Measurements from ENCODE around the gene SLC24A4.
"Not testable (repeated sequence)": the region's sequence is repeated elsewhere in the genome, so short reads cannot be mapped to it uniquely, and the experiment has no call there.

The SLC24A4 gene

DNA sequence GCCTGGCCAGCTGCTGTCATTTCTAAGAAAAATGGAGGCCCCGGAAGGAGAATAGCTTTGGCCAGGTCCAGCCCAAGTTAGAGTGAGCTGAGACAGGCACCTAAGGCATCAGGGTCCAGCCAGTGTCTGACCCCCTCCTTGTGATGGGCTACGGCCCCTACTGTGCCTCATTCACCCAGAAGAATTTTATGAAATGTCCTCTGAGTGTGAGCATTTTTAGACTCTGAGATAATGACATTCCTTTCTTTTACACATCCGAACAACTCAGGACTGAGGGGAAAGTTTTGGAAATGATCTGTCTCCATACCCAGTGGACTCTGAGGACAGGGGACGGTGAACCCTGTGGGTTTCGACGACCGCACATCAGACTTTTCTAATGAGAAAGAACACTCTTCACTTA lies 50.4 kb downstream of the SLC24A4 start:
- no peak for DNase-seq

GRCh38 chr14:92380131-92380530 lies 57.2 kb downstream of the SLC24A4 start:
- no peak for DNase-seq

GRCh38 chr14:92380582-92380981 lies 57.6 kb downstream of the SLC24A4 start:
- no peak for DNase-seq

GRCh38 chr14:92382677-92383076 lies 59.7 kb downstream of the SLC24A4 start:
- DNase-seq, result peak; percentile 13

GRCh38 chr14:92383805-92384204 lies 60.8 kb downstream of the SLC24A4 start:
- no peak for DNase-seq

GRCh38 chr14:92384461-92385133 lies 61.6 kb downstream of the SLC24A4 start:
- DNase-seq, result no peak

- no peak for DNase-seq
Measured at GRCh38 chr14:92385561-92385960, 62.6 kb downstream of the SLC24A4 start.

GRCh38 chr14:92386165-92386564 lies 63.2 kb downstream of the SLC24A4 start:
- DNase-seq, result no peak

- DNase-seq, result no peak
Measured at GRCh38 chr14:92386637-92387036, 63.7 kb downstream of the SLC24A4 start.

DNA sequence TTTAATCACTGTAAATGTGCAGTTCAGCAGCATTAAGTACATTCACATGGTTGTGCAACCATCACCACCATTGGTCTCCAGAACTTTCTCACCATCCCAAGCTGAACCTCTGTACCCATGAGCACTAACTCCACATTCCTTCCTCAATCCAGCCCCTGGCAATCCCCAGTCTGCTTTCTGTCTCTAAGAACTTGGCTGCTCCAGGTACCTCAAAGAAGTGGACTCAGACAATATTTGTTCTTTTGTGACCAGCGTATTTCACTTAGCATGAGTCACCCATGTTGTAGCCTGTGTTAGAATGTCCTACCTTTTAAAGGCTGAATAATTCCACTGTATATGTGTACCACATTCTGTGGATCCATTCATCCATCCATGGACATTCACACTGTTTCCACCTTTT lies 64.6 kb downstream of the SLC24A4 start:
- DNase-seq, result no peak

DNA sequence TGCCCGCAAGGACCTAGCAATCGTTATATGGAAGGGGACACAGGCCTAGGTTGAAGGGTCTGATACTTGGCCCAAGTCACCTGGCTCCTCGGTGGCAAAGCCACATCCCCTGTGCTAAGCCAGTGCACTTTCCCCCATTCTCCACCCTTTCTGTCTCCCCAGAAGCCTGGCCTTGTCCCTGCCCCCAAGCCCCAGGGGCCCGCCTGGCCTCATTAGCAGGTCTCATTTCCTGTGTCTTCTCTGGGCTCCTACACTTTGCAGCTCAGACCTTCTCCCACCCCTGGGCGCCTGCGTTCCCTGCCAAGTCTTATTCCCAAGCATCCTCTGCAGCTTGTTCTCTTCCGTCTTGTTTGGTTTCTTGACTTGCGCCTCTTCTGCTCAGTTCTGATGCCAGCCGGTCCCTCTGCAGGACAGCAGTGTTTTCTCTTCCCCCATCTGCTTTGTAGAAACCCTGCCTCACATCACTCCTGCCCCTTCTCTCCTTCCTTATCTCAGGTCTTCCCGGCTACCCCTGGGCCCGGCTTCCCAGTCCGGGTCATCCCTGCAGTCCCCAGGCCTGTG lies 66.7 kb downstream of the SLC24A4 start:
- DNase-seq, result no peak

GRCh38 chr14:92391726-92392125 lies 68.8 kb downstream of the SLC24A4 start:
- DNase-seq, result no peak

- no peak for DNase-seq
Measured at GRCh38 chr14:92392711-92393110, 69.7 kb downstream of the SLC24A4 start.

DNA sequence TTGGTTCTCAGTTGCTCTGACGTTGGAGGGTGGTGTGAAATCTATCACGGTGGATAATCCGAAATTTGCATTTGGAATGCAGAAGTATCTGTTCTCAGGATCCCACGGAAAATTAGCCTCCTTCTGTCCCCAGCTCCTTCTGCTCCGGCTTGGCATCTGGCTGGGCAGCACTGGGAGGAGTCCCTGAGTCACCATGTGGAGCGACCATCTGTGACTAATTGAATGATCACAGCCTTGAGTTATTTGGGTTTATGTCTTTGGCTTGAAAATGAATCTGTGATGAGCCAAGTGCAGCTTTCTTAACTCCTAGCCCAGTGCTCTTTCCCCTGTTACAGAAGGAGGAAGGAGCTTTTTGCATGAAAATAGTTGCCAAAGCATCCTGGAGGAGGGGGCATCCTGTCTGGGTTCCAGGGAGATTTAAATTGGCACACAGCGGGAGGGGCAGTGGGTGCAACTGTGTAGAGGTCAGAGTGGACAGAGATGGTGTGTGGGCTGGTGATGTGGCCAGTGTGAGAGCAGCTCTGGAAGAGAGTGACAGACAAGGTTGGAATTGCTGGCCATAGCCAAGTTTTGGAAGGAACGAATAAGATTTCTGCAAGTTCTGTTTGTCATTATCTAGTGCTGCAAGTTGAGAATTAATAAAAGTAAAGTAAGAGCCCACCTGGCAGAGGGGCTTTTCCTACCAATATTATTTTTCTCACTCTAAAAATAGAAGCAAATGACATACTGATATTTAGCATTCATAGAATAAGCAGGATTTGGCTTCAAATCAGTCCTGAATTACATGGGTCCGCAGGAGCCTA lies 74.4 kb downstream of the SLC24A4 start:
- peak; percentile 79 for DNase-seq

DNA sequence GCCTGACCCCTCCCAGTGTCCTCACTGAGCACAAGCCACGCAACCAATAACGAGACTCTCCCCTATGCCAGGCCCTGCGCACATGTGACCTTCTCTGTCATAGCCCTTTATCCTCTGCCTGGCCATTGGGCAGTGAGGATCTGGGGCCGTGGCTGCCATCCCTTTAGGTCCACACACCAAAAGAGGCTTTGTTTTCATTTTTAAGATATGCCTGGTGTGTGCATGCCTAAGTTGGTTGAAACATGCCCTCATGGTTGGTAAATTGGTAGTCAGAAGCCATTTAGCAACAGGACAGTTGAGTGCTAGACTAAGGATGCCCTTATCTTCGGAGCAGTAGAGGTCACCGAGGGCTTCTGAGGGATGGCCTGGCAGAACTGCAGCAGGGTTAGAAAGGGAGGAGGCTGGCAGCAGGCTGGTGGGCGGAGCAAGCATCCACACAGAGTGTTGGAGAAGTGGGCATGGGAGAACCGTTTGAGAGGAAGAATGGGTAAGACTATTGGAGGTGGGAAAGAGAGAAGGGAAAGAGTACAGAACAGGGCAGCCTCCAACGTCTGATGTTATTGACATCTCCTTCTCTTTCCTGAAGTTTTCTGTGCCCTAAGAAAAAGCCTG lies 75.1 kb downstream of the SLC24A4 start:
- no peak for DNase-seq

DNA sequence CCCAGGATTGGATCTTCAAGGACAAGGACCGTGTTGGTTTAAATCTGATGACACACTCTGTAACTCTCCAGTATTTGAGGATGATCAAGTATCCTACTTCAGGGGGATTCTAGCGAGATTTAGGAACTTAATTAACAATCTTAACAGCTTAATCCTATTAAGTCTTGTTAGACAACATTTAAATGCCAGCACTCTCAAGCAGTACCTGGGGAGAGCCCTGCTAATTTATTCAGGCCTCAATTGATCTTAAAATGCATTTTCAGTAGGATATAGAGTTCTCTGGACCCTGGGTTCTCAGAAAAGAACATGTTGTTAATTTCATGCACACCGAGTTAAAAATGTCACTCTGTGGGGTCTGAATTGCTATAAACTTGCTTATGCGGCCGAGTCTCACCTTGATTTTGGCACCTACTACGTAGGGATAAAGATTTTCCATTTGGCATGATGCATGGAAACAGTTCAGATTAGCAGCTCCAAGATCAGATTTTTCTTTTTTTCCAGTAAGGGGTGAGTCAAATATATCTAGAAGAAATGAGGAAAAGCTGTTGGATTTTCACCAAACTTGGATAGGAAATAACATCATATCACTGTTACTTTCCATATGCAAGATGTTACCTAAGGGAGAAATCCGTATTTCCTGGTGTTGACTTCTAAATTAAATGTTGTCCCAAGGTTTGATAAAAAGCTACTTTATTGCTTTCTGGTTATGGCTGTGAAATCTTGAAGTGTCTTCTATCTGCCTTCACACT lies 76.1 kb downstream of the SLC24A4 start:
- no peak for DNase-seq

GRCh38 chr14:92400579-92401444 lies 77.8 kb downstream of the SLC24A4 start:
- no peak for DNase-seq

- no peak for DNase-seq
Measured at GRCh38 chr14:92401561-92401960, 78.6 kb downstream of the SLC24A4 start.

- DNase-seq, result not testable (repeated sequence)
Measured at GRCh38 chr14:92402500-92402899, 79.5 kb downstream of the SLC24A4 start.

DNA sequence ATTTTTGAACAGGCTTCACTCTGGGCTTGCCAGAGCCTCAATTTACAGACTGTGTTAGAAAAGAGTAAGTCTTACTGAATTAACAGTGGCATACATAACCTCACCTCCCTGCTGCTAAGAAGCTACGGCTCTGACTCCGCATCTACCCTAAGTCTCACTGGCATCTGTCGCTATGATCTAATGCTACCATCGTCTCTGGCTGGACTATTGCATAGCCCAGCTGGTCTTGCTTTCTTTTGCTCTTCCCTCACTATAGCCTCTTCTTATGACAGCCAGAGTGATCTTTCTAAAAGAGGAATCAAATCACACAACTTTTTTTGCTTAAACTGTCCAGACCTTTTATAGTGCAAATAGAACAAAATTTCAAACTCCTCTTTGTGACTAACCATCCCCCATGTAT lies 81.1 kb downstream of the SLC24A4 start:
- DNase-seq, result no peak

- no peak for DNase-seq
Measured at GRCh38 chr14:92404421-92404820, 81.5 kb downstream of the SLC24A4 start.

DNA sequence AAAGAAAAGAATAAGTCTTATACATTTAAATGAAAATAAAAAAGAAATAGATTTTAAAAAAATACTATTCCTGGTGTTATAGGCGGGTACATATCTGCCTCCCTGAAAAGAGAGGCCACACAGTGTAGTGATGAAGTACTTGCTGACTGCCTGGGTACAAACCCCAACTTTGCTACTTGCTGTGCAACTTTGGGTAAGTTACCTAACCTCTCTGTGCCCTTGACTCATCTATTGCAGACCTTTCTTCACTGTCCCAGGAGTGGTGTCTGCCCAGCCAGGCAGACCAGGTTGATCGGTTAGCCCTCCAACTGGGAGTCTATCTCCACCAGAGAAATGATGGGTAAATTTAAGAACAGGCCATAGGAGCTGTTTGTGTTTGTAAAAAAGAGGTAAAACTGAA lies 82.0 kb downstream of the SLC24A4 start:
- DNase-seq, result no peak

All from HCEC 1CT (cell line).